GM12873 (cell line): ENCODE measurements around the gene PLCL2.

Experiments used
- CTCF ChIP-seq: IDR thresholded peaks from 2 replicates; pipeline ENCODE4 v1.5.1; 2012; ENCODE audit warnings: low read depth, mild to moderate bottlenecking, moderate library complexity, low read length, control low read depth; ENCODE audit not compliant: insufficient read depth; ENCODE audit errors: missing control alignments

PLCL2 gene

GRCh38 chr3:17103579-17103978, 218.8 kb downstream of the PLCL2 start:
- TF ChIP-seq CTCF: no peak

GRCh38 chr3:17110660-17111396, 226.1 kb downstream of the PLCL2 start:
- TF ChIP-seq CTCF: no peak

GRCh38 chr3:17111586-17111985, 226.8 kb downstream of the PLCL2 start:
- no peak for TF ChIP-seq CTCF

DNA sequence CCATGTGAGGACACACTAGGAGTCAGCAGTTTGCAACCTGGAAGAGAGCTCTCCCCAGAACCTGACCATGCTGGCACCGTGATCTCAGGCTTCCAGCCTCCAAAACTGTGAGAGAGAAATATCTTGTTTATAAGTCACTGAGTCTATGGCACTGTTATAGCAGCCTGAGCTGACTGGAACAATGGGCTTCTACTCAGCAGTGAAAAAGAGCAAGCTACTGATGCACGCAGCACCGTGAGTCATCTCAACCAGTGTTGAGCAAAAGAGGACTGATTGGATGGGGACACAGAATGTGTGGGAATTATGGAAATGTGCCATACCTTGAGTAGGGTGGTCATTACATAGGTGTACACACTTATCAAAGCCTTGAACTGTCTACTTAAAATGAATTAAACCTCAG, 230.4 kb downstream of the PLCL2 start:
- TF ChIP-seq CTCF: no peak

DNA sequence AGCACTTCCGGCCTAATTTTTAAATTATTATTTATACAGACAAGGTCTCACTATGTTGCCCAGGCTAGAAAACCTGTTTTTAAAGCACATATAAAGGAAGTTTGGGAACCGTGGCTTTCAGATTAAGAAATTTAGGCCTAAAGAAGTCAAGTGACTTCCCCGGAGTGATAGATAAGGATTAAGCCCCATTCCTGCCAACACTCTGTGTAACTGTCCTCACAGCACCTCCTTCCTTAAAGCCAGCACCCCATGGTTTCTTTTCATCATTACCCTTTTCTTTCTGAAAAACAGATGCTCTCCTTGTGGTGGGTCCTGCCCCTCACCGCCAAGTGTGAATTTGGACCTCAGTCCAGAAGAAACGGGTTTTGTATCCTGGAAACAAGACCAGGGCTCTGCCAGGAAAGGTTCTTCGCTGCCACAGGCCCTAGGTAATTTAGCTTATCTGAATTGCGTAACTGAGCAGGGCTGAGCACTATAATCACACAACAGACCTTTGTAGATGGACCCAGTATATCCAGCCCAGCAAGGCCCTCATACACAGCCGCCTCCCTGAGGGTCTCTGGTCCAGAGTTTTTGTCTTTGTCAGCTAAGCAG, 231.3 kb downstream of the PLCL2 start:
- no peak for TF ChIP-seq CTCF

GRCh38 chr3:17118771-17119170, 234.0 kb downstream of the PLCL2 start:
- TF ChIP-seq CTCF: no peak

- no peak for TF ChIP-seq CTCF
These were observed 234.7 kb downstream of the PLCL2 start for GRCh38 chr3:17119201-17120072.
